ENCODE results near the gene NUP210. TPM values are rescaled to one million over a fixed set of nuclear protein-coding genes. Genes with fewer than 3 reads are reported as not detected.

Gene NUP210
- polyA plus RNA-seq, 1 experiment: 0.32 TPM

GRCh38 chr3:13316603-13317002 lies 103.5 kb downstream of the NUP210 start:
- Histone ChIP-seq H3K27me3 (ENCODE audit: control insufficient read depth, insufficient read depth, low read length) (peaks cover 2% of the 10 kb centered on the region; the same call in 1 of the 2 replicates), H3K4me3 (ENCODE audit: low read depth, low read length) (no peak overlapping the region), H3K36me3 (ENCODE audit: control insufficient read depth, insufficient read depth, low read length) (no peaks in the 10 kb centered on the region)
- no peak for TF ChIP-seq CTCF (IDR thresholded peaks at IDR 0.05; ENCODE audit: insufficient read depth, low read depth, low read length)
- POLR2A ChIA-PET: no interaction called here
- DNase-seq (ENCODE audit: low read depth): no peak
- CTCF ChIA-PET: interaction anchor here (1.7 kb wide), 1 partner anchor 14 kb away, joined by 5 read pairs; no protein-coding TSS in a partner anchor

GRCh38 chr3:13314877-13315276 lies 105.2 kb downstream of the NUP210 start:
- no peak for TF ChIP-seq CTCF (IDR thresholded peaks at IDR 0.05; ENCODE audit: insufficient read depth, low read depth, low read length)
- Histone ChIP-seq H3K27me3 (ENCODE audit: control insufficient read depth, insufficient read depth, low read length) (peaks cover 2% of the 10 kb centered on the region; the same call in 1 of the 2 replicates), H3K36me3 (ENCODE audit: control insufficient read depth, insufficient read depth, low read length) (no peaks in the 10 kb centered on the region), H3K4me3 (ENCODE audit: low read depth, low read length) (no peak overlapping the region)
- no peak for DNase-seq (ENCODE audit: low read depth)
- ChIA-PET POLR2A (no interaction called here), CTCF (no interaction called here)

GRCh38 chr3:13313813-13314212 lies 106.3 kb downstream of the NUP210 start:
- POLR2A ChIA-PET: no interaction called here
- CTCF ChIA-PET: no interaction called here
- TF ChIP-seq CTCF (IDR thresholded peaks at IDR 0.05; ENCODE audit: insufficient read depth, low read depth, low read length): no peak

GRCh38 chr3:13309004-13309403 lies 111.1 kb downstream of the NUP210 start:
- POLR2A ChIA-PET: no interaction called here
- no peak overlapping the region for H3K4me3 ChIP-seq (ENCODE audit: low read depth, low read length)
- no peak for TF ChIP-seq CTCF (IDR thresholded peaks at IDR 0.05; ENCODE audit: insufficient read depth, low read depth, low read length)
- no peaks in the 10 kb centered on the region for H3K27me3 ChIP-seq (ENCODE audit: control insufficient read depth, insufficient read depth, low read length)
- no peak for DNase-seq (ENCODE audit: low read depth)
- H3K36me3 ChIP-seq (ENCODE audit: control insufficient read depth, insufficient read depth, low read length): no peaks in the 10 kb centered on the region
- CTCF ChIA-PET: interaction anchor here (0.6 kb wide), 1 partner anchor 235 kb away, joined by 3 read pairs; no protein-coding TSS in a partner anchor

More at GRCh38 chr3:13313813-13314212, 106.3 kb downstream of the NUP210 start:
- no peaks in the 10 kb centered on the region for H3K36me3 ChIP-seq (ENCODE audit: control insufficient read depth, insufficient read depth, low read length)
- DNase-seq (ENCODE audit: low read depth): no peak
- peaks cover 2% of the 10 kb centered on the region; the same call in 1 of the 2 replicates for H3K27me3 ChIP-seq (ENCODE audit: control insufficient read depth, insufficient read depth, low read length)
- H3K4me3 ChIP-seq (ENCODE audit: low read depth, low read length): no peak overlapping the region

- Histone ChIP-seq H3K27me3 (ENCODE audit: control insufficient read depth, insufficient read depth, low read length) (no peaks in the 10 kb centered on the region), H3K36me3 (ENCODE audit: control insufficient read depth, insufficient read depth, low read length) (no peaks in the 10 kb centered on the region), H3K4me3 (ENCODE audit: low read depth, low read length) (no peak overlapping the region)
- POLR2A ChIA-PET: no interaction called here
- CTCF ChIA-PET: interaction anchor here (1.0 kb wide), 1 partner anchor 144 kb away, joined by 4 read pairs; no protein-coding TSS in a partner anchor
- DNase-seq (ENCODE audit: low read depth): no peak
- peak; percentile 38 for TF ChIP-seq CTCF (IDR thresholded peaks at IDR 0.05; ENCODE audit: insufficient read depth, low read depth, low read length)
Measured at GRCh38 chr3:13308380-13308801, 111.7 kb downstream of the NUP210 start.
